ENCODE data around the gene RBPJ. TPM values are rescaled to one million over a fixed set of nuclear protein-coding genes. Genes with fewer than 3 reads are reported as not detected.
"Not testable (repeated sequence)": the region's sequence is repeated elsewhere in the genome, so short reads cannot be mapped to it uniquely, and the experiment has no call there.

RBPJ gene
- total RNA-seq, 2 experiments from 2014 or later: 171 to 180 TPM

DNA sequence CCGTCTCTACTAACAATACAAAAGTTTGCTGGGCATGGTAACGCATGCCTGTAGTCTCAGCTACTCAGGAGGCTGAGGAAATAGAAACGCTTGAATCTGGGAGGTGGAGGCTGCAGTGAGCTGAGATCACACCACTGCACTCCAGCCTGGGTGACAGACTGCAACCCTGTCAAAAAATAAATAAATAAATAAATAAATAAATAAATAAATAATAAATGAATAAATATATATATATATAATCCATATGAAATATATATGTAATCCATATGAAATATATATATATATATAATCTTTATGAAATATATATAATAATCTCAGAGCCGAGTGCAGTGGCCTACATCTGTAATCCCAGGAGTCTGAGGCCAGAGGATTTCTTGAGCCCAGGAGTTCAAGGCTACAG lies 17.8 kb upstream of the RBPJ start:
- Mint-ChIP-seq H3K9me3 (ENCODE audit: low read depth) (no peaks in the 10 kb centered on the region), H3K27me3 (no peaks in the 10 kb centered on the region), H3K4me3 (no peak overlapping the region), H3K4me1 (peaks cover 28% of the 10 kb centered on the region), H3K36me3 (ENCODE audit: low read depth) (no peaks in the 10 kb centered on the region), H3K27ac (no peak overlapping the region)
- intact Hi-C loops (cut with DNase I, micrococcal nuclease): no loop called here
- ChIA-PET CTCF (interaction anchor here (0.6 kb wide), 1 partner anchor 274 kb away, joined by 3 read pairs; no protein-coding TSS in a partner anchor), POLR2A (no interaction called here)
- DNase-seq (no peak), ATAC-seq (no peak)

DNA sequence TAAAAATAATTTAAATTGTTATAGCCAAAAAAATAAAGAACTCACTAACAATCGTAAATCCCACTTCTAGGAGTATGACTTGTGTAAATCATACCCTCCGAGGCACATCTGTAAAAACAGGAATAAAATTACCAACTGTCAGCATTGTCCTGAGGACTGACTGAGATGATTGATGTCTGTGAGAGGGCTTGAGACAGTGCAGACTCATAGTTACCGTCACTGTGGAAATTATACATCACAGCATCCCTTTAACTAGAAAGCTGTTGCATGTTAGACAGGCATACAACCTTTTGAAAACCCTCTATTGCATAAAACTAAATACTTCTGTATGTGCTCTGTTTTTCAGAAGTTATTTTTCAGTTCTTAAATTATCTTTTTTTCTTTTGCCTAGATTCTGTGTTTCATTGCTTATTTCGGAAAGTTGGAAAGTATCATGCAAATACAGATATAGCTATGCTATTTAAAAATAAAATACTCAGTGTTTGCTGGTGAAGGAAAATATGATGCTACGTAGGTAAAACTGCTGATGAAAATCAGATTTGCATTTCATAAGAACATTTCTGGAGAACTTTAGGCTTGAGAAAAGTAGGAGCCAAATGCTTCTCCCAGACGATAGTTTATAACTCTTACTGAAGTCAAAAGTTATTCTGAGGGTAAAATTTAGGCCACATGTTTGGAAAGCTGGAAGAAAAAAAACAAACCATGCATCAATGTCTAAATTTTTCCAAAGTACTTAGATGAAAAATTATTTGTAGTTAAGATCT lies 13.6 kb upstream of the RBPJ start:
- DNase-seq (no peak), ATAC-seq (peak; percentile 65)
- H3K4me1 Mint-ChIP-seq: peaks cover 16% of the 10 kb centered on the region
- intact Hi-C loops (cut with DNase I, micrococcal nuclease): no loop called here
- CTCF ChIA-PET: no interaction called here
- H3K27me3 Mint-ChIP-seq: no peaks in the 10 kb centered on the region
- H3K27ac Mint-ChIP-seq: peak overlapping the region; percentile 63
- no peaks in the 10 kb centered on the region for H3K9me3 Mint-ChIP-seq (ENCODE audit: low read depth)
- POLR2A ChIA-PET: interaction anchor here (1.0 kb wide), 1 partner anchor 13 kb away, joined by 3 read pairs; no protein-coding TSS in a partner anchor
- no peak overlapping the region for H3K4me3 Mint-ChIP-seq
- no peaks in the 10 kb centered on the region for H3K36me3 Mint-ChIP-seq (ENCODE audit: low read depth)

DNA sequence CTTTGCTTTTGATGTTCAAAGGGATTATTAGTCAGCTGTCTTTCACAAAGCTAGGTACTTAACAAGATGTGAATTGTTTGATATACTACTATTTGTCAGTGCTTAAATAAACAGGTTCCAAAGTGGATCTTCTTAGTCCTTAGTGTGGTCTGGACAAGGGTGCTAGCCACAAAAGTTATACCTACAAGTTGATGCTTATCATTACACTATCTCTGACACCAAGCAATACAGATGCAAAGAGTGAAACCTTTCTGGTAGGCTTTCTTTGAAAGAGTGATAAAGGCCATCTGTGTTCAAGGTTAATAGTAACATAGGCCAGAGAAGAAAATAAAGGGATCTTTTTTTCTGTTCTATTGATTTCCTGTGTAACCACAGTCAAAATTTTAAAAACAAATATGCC lies 12.2 kb upstream of the RBPJ start:
- Mint-ChIP-seq H3K4me3 (no peak overlapping the region), H3K27me3 (no peaks in the 10 kb centered on the region), H3K9me3 (ENCODE audit: low read depth) (no peaks in the 10 kb centered on the region), H3K4me1 (peaks cover 23% of the 10 kb centered on the region), H3K36me3 (ENCODE audit: low read depth) (no peaks in the 10 kb centered on the region), H3K27ac (no peak overlapping the region)
- POLR2A ChIA-PET: no interaction called here
- CTCF ChIA-PET: no interaction called here
- DNase-seq: no peak
- intact Hi-C loops (cut with DNase I, micrococcal nuclease): no loop called here
- peak; percentile 9 for ATAC-seq

DNA sequence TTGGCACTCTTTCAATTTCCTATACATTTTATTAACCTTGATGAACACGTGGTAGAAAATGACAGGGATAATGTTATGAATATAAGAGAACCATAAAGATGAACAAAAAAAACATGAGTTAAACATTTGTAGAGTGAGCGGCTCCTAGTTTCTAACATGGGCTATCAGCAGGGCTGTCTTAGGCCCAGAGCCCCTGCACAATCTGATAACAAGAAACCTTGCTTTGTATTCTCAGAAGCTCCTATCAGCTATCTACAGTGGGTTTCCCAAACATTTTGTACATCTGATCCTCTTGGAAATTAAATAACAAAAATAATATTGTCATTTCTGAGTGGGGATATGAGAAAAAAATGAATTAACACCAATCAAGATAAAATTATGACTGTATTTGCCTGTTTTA lies 10.6 kb upstream of the RBPJ start:
- Mint-ChIP-seq H3K9me3 (ENCODE audit: low read depth) (peaks cover 8% of the 10 kb centered on the region), H3K27ac (no peak overlapping the region), H3K27me3 (no peaks in the 10 kb centered on the region), H3K36me3 (ENCODE audit: low read depth) (peaks cover 7% of the 10 kb centered on the region), H3K4me1 (peaks cover 23% of the 10 kb centered on the region), H3K4me3 (no peak overlapping the region)
- ChIA-PET POLR2A (no interaction called here), CTCF (interaction anchor here (0.6 to 1.1 kb wide), 2 partner anchors 20 to 31 kb away, joined by 3 to 4 read pairs; no protein-coding TSS in a partner anchor)
- intact Hi-C loops (cut with DNase I, micrococcal nuclease): no loop called here
- DNase-seq (no peak), ATAC-seq (no peak)

DNA sequence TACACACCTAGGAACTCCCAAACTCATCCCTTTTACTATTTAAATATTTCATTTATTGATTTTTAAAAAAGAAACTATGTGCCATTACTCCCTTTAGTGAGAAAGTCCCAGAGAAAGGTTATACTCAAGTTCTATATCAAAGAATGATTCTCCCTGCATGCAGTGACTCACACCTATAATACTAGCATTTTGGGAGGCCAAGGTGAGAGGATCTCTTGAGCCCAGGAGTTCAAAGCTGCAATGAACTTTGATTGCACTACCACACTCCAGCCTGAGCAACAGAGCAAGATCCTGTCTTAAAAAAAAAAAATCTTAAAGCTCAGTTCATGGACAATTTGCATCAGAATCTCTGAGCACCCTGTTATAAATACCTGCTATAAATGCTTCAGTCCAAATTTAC lies 9.2 kb upstream of the RBPJ start:
- H3K36me3 Mint-ChIP-seq (ENCODE audit: low read depth): peaks cover 8% of the 10 kb centered on the region

DNA sequence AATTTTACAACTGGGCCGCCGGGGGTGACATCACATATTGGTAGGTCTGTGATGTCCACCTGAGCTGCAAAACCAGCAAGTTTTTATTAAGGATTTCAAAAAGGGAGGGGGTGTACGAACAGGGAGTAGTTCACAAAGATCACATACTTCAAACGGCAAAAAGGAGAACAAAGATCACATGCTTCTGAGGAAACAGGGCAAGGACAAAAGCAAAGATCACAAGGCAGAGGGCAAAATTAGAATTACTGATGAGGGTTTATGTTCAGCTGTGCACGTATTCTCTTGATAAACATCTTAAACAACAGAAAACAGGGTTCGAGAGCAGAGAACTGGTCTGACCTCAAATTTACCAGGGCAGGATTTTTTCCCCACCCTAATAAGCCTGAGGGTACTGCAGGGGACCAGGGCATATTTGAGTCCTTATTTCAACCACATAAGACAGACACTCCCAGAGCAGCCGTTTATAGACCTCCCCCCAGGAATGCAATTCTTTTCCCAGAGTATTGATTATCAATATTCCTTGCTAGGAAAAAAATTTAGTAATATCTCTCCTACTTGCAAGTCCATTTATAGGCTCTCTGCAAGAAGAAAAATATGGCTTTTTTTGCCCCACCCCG lies 5.4 kb upstream of the RBPJ start:
- ATAC-seq, H3K4me3 Mint-ChIP-seq, DNase-seq, H3K27ac Mint-ChIP-seq, H3K27me3 Mint-ChIP-seq, POLR2A ChIA-PET: not testable (repeated sequence)
- CTCF ChIA-PET: interaction anchor here (0.7 kb wide), 2 partner anchors 87 to 299 kb away, joined by 3 read pairs; no protein-coding TSS in a partner anchor
- Mint-ChIP-seq H3K9me3 (ENCODE audit: low read depth) (peaks cover 26% of the 10 kb centered on the region), H3K4me1 (peaks cover 30% of the 10 kb centered on the region), H3K36me3 (ENCODE audit: low read depth) (peaks cover 21% of the 10 kb centered on the region)
- intact Hi-C loops (cut with DNase I, micrococcal nuclease): loop anchor here in 1 of 2 experiments (5.0 kb wide), 1 partner anchor 938 kb away; the partner anchor contains the start of gene ANAPC4

More for the DNA sequence above, 9.2 kb upstream of the RBPJ start:
- peaks cover 21% of the 10 kb centered on the region for H3K4me1 Mint-ChIP-seq
- no peaks in the 10 kb centered on the region for H3K27me3 Mint-ChIP-seq
- intact Hi-C loops (cut with DNase I, micrococcal nuclease): no loop called here
- ATAC-seq: peak; percentile 62
- ChIA-PET CTCF (interaction anchor here (0.9 to 1.7 kb wide), 3 partner anchors 9 to 19 kb away, joined by 3 to 6 read pairs (median 3); no protein-coding TSS in a partner anchor), POLR2A (no interaction called here)
- H3K27ac Mint-ChIP-seq: peak overlapping the region; percentile 42
- H3K9me3 Mint-ChIP-seq (ENCODE audit: low read depth): peaks cover 15% of the 10 kb centered on the region
- DNase-seq: no peak
- no peak overlapping the region for H3K4me3 Mint-ChIP-seq

DNA sequence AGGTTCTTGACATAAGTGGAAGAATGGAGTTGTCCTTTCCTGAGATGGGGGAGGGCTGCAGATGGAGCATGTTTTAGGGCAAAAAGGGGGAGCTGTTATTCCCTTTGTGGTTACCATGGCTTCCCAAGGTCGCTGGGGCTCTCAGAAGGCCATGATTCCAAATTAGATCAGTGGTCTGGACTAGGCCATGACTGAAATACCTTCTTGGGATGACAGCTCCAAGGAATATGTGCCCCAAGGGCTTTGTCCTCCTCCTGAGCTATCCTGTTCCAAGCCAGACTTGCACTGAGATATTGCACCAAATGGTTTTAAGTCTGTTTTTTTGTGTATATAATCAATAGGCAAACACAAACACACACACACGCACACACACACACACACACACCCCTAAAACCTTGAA lies 3.0 kb upstream of the RBPJ start:
- peaks cover 30% of the 10 kb centered on the region for H3K36me3 Mint-ChIP-seq (ENCODE audit: low read depth)

DNA sequence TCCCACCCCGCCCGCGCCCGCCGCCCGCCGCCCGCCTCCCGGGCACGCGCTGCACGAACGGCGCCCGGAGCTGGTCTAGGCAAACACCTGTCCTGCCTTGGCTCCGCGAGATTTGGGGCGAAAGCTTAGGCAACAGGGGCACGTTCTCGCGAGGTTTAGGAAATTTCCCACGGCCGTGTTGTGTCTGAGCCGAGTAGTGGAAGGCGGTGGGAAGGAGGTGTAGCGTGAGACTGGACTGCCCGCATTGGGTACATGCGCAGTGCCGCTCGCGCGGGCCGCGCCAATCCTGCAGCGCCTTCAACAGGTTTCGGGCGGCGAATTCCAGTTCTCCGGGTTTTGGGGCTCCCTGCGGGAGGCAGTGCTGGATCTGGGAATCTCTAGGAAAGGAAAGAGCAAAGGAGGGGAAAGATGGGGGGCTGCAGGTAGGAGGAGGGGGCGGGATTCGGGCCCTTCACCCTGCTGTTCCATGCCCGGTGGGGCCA lies 1.3 kb upstream of the RBPJ start:
- Mint-ChIP-seq H3K4me3 (peak overlapping the region; percentile 99), H3K36me3 (ENCODE audit: low read depth) (peaks cover 25% of the 10 kb centered on the region), H3K4me1 (peaks cover 37% of the 10 kb centered on the region), H3K9me3 (ENCODE audit: low read depth) (peaks cover 22% of the 10 kb centered on the region), H3K27ac (peak overlapping the region; percentile 97), H3K27me3 (no peaks in the 10 kb centered on the region)
- ChIA-PET POLR2A (interaction anchor here (0.6 to 2.3 kb wide), 14 partner anchors 12 to 381 kb away, joined by 3 to 12 read pairs (median 4); no protein-coding TSS in a partner anchor), CTCF (interaction anchor here (0.9 to 2.5 kb wide), 4 partner anchors 11 to 244 kb away, joined by 3 to 20 read pairs (median 10); no protein-coding TSS in a partner anchor)
- intact Hi-C loops (cut with DNase I, micrococcal nuclease): loop anchor here (1.0 to 5.0 kb wide), 9 partner anchors 122 to 942 kb away; partner anchors contain the start of genes ANAPC4 (in 1 of the 2), SEL1L3 (in 1 of the 2), SMIM20 (in 1 of the 2) and STIM2 (in 1 of the 2)
- ATAC-seq (peak; percentile 72), DNase-seq (peak; percentile 99)

More for the DNA sequence above, 3.0 kb upstream of the RBPJ start:
- Mint-ChIP-seq H3K27ac (peak overlapping the region; percentile 98), H3K4me3 (peak overlapping the region; percentile 99), H3K4me1 (peaks cover 24% of the 10 kb centered on the region), H3K9me3 (ENCODE audit: low read depth) (peaks cover 26% of the 10 kb centered on the region), H3K27me3 (no peaks in the 10 kb centered on the region)
- ATAC-seq (no peak), DNase-seq (no peak)
- CTCF ChIA-PET: interaction anchor here (0.6 to 1.4 kb wide), 4 partner anchors 43 to 446 kb away, joined by 4 read pairs; no protein-coding TSS in a partner anchor
- POLR2A ChIA-PET: interaction anchor here (1.0 to 1.1 kb wide), 2 partner anchors 15 to 39 kb away, joined by 3 to 4 read pairs; no protein-coding TSS in a partner anchor
- intact Hi-C loops (cut with DNase I, micrococcal nuclease): loop anchor here in 1 of 2 experiments (5.0 kb wide), 1 partner anchor 940 kb away; the partner anchor contains the start of gene ANAPC4

DNA sequence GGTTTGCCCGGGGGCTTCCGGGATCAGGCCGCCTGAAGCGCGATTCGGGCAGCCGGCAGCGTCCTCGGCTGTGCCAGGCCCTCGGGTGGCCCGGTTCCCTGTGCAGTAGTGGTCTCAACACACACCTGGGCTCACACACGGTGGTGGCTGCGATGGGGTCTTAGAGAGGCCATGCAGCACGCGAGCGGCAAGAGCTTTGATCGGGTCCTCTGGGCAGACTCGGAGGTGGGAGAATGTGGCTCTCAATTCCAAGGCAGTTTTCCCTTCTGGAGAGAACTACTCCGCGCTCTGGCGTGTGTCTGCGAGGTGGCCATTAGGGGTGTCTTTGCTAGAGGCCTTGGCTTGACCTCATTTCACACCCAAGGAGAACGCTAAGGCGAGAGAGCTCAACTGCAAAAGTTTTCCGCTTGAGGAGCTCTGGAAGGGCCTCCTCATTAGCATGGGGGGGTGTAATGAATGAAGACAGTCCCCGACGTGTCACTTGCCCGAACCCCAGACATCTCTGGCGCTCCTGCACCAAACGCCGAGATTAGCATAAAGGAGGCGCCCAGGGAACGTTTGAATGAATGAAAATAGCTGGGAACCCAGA lies 771 bp upstream of the RBPJ start:
- H3K27ac Mint-ChIP-seq: peak overlapping the region; percentile 97
- no peaks in the 10 kb centered on the region for H3K27me3 Mint-ChIP-seq
- H3K4me3 Mint-ChIP-seq: peak overlapping the region; percentile 99
- DNase-seq (no peak), ATAC-seq (peak; percentile 8)
- peaks cover 40% of the 10 kb centered on the region for H3K4me1 Mint-ChIP-seq
- intact Hi-C loops (cut with DNase I, micrococcal nuclease): loop anchor here (1.0 to 10.0 kb wide), 15 partner anchors 52 to 943 kb away; partner anchors contain the start of genes SMIM20 (in 2 of the 2), STIM2 (in 2 of the 2), ANAPC4 (in 1 of the 2) and SEL1L3 (in 1 of the 2)
- POLR2A ChIA-PET: interaction anchor here (0.7 to 2.3 kb wide), 8 partner anchors 13 to 381 kb away, joined by 3 to 9 read pairs (median 3); no protein-coding TSS in a partner anchor
- peaks cover 20% of the 10 kb centered on the region for H3K9me3 Mint-ChIP-seq (ENCODE audit: low read depth)
- CTCF ChIA-PET: interaction anchor here (0.6 to 2.5 kb wide), 6 partner anchors 9 to 245 kb away, joined by 3 to 20 read pairs (median 3); no protein-coding TSS in a partner anchor
- H3K36me3 Mint-ChIP-seq (ENCODE audit: low read depth): peaks cover 25% of the 10 kb centered on the region

DNA sequence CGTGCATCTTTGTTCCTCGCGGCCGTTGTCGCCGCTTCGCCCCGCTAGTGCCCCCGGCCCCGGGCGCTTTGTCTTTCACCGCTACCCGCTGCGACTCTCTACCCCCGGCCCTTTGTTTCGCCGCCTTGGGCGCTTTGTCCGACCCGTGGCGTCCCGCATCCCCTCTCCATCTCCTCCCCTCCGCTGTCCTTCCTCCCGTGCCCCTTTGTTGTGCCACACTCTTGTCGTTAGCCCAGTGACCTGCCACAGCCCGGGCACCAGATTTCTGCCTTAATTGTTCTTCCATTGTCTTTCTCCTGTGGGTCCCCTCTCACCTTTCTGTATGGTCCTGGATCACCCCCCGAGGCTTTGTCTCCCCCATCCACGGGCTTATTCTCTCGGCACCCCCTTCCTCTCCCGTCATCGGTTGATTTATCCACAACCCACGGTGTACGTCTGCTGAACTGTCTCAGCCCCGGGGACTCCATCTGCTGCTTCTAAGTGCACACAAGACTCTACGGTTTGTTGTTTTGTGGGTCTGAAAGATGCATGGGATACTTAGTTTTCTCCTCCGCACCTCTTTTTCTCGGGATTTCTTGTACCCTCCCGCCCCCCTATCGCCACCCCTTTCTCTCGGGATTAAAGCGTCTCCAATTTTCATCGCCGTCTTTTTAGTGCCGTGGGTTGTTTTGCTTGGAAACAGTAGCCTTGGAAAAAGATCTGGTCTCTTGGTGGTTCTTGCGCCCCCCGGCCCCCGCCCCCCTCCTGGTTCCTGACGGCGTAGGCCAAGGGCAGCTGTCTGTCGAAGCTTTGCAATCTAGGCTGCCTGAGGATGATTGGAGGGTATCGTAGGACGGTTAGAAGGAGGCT lies 783 bp downstream of the RBPJ start:
- POLR2A ChIA-PET: no interaction called here
- H3K9me3 Mint-ChIP-seq (ENCODE audit: low read depth): peaks cover 11% of the 10 kb centered on the region
- H3K27me3 Mint-ChIP-seq: no peaks in the 10 kb centered on the region
- no peak for ATAC-seq
- peak overlapping the region; percentile 99 for H3K4me3 Mint-ChIP-seq
- peak; percentile 56 for DNase-seq
- CTCF ChIA-PET: interaction anchor here (0.7 to 1.0 kb wide), 2 partner anchors 14 to 240 kb away, joined by 3 read pairs; no protein-coding TSS in a partner anchor
- H3K36me3 Mint-ChIP-seq (ENCODE audit: low read depth): peaks cover 21% of the 10 kb centered on the region
- intact Hi-C loops (cut with DNase I, micrococcal nuclease): loop anchor here (1.0 to 10.0 kb wide), 7 partner anchors 51 to 691 kb away; partner anchors contain the start of genes SMIM20 (in 1 of the 2), STIM2 (in 1 of the 2) and TBC1D19 (in 1 of the 2)
- peak overlapping the region; percentile 97 for H3K27ac Mint-ChIP-seq
- H3K4me1 Mint-ChIP-seq: peaks cover 47% of the 10 kb centered on the region
